Posterior vena cava (tissue), 2 donors: ENCODE data around the gene FABP2. TPM values are rescaled to one million over a fixed set of nuclear protein-coding genes. Genes with fewer than 3 reads are reported as not detected.
"Not testable (repeated sequence)": the region's sequence is repeated elsewhere in the genome, so short reads cannot be mapped to it uniquely, and the experiment has no call there.

ENCODE experiments used
- DNase-seq: peaks from one replicate; pipeline ENCODE4 v3.0.0-alpha.2; 2020; ENCODE audit warnings: low spot score
- intact Hi-C, 2 donors: fragments of 100-400 bp; cut with DNase I; formaldehyde crosslinking; loops; one replicate each; pipeline versions ENCODE4 v1.14.1 to v1.14.2; 2022 to 2023
- long read RNA-seq, 2 donors: library from polyadenylated mRNA; unstranded; transcript quantifications; one replicate each; pipeline ENCODE4 v2.0.0, GENCODE V29; 2020 to 2021
- total RNA-seq, 2 donors: library from RNA; stranded (reverse); fragmentation: NEBNext Ultra II Directional; extraction: Animal tissue kit (Norgen Biotek cat#: 25700); gene quantifications; one replicate each; pipeline ENCODE4 v1.2.1, GENCODE V29; 2021
- donor health status: DM: yes; HTN: yes; CAD: no.
- donor health status: DM: yes; HTN: yes; CAD: no.

FABP2 gene
- not detected for total RNA-seq
- long read RNA-seq, donor 1 = 0 reads
- long read RNA-seq, donor 2 = 0 reads

GRCh38 chr4:119321921-119322687 lies at the start of gene FABP2:
Gene FABP2, minus strand, starts transcription at chr4:119322138. Its CDS starts 36 bp downstream, at chr4:119322102.
- no peak for DNase-seq
- intact Hi-C loops = no loop called here

- intact Hi-C loops = not testable (repeated sequence)
Measured at GRCh38 chr4:119370951-119371683, 49.2 kb upstream of the FABP2 start.

DNA sequence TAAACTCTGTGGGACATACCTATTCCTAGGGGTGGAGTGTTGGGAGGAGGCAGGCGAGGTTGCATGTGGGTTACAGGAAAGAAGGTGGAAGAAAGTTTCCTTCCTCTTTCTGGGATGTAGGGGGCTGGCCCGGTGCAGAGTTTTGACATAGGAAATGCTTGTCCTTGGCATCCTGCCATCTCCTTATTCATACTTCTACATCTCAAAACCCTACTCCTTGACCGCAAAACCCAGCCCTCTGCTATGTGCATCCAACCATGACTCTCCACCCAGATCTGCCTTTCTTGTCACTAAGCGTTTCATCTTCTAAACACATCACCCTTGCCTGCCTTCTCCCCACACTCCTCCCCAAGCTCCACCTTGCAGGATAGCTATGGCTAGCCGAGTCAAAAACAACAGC lies 48.5 kb upstream of the FABP2 start:
- intact Hi-C loops, DNase-seq: not testable (repeated sequence)

More at GRCh38 chr4:119370951-119371683, 49.2 kb upstream of the FABP2 start:
- not testable (repeated sequence) for DNase-seq

GRCh38 chr4:119366802-119367201 lies 44.9 kb upstream of the FABP2 start:
- DNase-seq, intact Hi-C loops: not testable (repeated sequence)

- DNase-seq, intact Hi-C loops: not testable (repeated sequence)
Measured at GRCh38 chr4:119364203-119364602, 42.3 kb upstream of the FABP2 start.

DNA sequence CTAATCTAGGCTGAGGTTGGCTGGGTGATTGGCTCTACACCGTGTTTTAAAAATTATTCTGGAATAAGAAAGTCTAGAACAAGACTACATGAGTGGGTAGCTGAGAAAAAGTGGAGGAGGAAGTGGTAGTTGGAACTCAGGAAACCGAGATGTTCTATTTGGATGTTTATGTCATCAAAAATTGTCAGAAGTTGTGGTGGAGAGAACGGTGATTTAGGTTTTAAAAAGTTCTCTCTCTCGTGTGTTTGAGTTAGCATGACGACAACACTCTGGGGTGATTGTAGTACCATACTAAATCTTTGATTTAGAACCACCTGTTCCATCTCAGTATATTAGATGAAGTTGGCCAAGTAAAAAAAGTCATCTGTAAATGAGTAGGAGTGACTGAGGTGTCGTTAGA lies 41.4 kb upstream of the FABP2 start:
- intact Hi-C loops, DNase-seq: not testable (repeated sequence)

GRCh38 chr4:119362413-119362812 lies 40.5 kb upstream of the FABP2 start:
- intact Hi-C loops, DNase-seq: not testable (repeated sequence)

GRCh38 chr4:119359873-119360272 lies 37.9 kb upstream of the FABP2 start:
- intact Hi-C loops, DNase-seq: not testable (repeated sequence)

GRCh38 chr4:119356796-119357195 lies 34.9 kb upstream of the FABP2 start:
- intact Hi-C loops = not testable (repeated sequence)

DNA sequence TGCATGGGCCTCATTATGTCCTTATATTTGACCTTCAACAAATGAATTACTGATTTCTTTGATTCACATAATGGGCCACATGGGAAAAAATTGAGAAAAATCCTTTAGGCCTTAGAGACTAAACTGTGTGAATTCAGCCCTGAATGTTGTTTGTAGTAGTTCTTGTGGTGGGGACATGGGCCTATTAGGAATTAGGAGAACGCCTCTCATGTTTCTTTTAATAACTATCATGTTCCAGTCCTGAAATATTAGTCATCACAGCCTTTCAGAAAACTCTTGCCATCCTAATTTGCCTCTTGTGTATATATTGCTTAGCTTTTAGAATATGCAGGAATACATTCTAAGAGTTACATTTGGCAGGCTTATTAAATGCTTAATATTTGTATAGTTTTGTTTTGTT lies 34.1 kb upstream of the FABP2 start:
- intact Hi-C loops, DNase-seq: not testable (repeated sequence)

More at GRCh38 chr4:119356796-119357195, 34.9 kb upstream of the FABP2 start:
- DNase-seq = not testable (repeated sequence)

DNA sequence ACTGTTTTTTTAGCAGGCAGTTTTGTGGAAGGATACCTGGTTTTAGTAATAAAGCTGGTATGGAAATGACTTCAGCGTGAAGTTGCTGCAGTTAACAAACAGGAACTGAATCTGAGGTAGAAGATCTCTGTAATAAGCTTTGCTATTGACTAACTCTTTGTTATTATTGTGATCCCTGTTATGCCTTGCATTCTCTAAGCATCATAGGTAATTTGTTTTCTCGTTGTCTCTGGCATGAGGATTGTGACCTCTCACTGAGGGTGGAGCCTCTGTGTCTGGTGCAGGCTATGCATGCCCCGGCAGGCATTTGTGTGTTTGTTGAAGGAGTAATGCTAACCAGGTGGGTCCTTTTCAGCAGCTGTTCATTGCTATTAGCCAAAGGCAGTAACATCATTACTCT lies 31.4 kb upstream of the FABP2 start:
- DNase-seq, intact Hi-C loops: not testable (repeated sequence)

DNA sequence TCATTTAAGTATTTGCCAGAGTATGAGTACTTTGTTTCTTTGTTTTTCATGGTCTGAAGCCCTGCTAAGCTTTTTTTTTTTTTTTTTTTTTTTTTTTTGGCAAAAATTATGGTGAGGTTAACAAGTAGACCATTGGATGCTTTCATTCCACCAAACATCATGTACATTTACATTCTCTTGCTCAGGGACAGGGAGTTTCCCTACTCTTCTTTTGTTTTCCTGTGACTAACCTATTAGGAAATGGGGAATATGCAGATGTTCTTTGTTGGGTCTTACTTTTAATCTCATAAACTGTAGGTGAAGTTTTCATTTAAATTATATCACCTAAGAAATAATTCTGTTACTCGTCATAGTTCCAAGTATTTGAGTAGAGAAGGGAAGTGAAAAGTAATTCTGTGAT lies 26.2 kb upstream of the FABP2 start:
- intact Hi-C loops, DNase-seq: not testable (repeated sequence)

GRCh38 chr4:119343293-119343692 lies 21.4 kb upstream of the FABP2 start:
- DNase-seq, intact Hi-C loops: not testable (repeated sequence)

DNA sequence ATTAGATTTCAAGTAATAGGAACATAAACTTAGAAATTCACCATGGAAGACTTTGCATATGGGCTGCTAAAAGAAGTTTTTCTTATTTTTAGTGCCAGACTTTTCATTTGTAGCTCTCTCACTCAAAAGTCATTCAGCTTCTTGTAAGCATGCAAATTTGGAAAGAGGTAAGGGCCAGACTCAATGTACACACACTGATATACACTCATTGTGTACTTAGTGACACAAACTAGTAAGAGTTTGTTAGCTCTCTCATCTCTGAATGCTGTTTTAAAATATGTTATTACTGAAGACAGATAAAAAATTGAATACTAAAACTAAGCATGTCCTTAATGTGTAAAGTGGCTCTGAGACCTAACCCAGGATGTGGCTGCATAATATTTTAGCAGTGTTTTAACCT lies 18.0 kb upstream of the FABP2 start:
- DNase-seq, intact Hi-C loops: not testable (repeated sequence)

- intact Hi-C loops = no loop called here
- no peak for DNase-seq
Measured at GRCh38 chr4:119337010-119337409, 15.1 kb upstream of the FABP2 start.

- DNase-seq, intact Hi-C loops: not testable (repeated sequence)
Measured at GRCh38 chr4:119336332-119336979, 14.5 kb upstream of the FABP2 start.

- no peak for DNase-seq
- intact Hi-C loops = no loop called here
Measured at GRCh38 chr4:119329835-119330620, 8.1 kb upstream of the FABP2 start.

- DNase-seq = no peak
- intact Hi-C loops = no loop called here
Measured at GRCh38 chr4:119328695-119329094, 6.8 kb upstream of the FABP2 start.

DNA sequence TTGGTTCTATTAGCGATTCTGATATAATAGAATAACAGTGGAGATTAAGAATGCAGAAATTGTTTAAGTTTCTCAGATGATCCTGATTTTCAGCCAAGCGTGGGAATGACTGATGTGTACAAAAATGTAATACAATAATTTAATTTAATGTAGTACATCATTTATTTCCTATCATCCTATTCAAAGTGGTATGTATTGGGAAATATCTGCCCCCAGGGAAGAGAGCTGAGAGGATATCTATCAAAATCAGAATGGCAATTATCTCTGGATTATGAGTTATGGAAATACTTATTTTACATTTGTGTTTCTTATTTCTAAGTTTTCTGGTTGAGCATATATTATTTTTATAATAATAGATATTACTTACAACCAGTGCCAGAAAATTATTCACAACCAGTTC lies 3.9 kb downstream of the FABP2 start:
- intact Hi-C loops = loop anchor here in 1 of 2 donors (10.0 kb wide), 1 partner anchor 737 kb away; no protein-coding TSS in a partner anchor

More for the DNA sequence above, 3.9 kb downstream of the FABP2 start:
- DNase-seq = no peak
